IMR-90 (cell line): ENCODE data around the gene OR51T1. TPM values are rescaled to one million over a fixed set of nuclear protein-coding genes. Genes with fewer than 3 reads are reported as not detected.

ENCODE experiments used
- ATAC-seq: fragments of 200-7000 bp; cut with Tn5 transposase; 2 replicates; pipeline ENCODE4 v1.9.1; 2020; ENCODE audit warnings: low read depth, mild to moderate bottlenecking, moderate library complexity
- BruUV-seq: library from RNA; stranded (reverse); fragments of 400-500 nt; replicated peaks from 2 replicates; lab custom pipeline; 2021; lab: Mats Ljungman, UMichigan
- CTCF ChIA-PET: fragments of 300-600 bp; formaldehyde crosslinking; extraction: SDS; loops from one replicate; lab custom pipeline; 2021; ENCODE audit warnings: antibody characterized with exemption; lab: Yijun Ruan, JAX
- POLR2A ChIA-PET: fragments of 300-600 bp; sonication (Branson Sonifier 250); formaldehyde crosslinking; loops from one replicate; lab custom pipeline; 2022; ENCODE audit warnings: antibody characterized with exemption; ENCODE audit not compliant: unreplicated experiment; lab: Charles Lee
- DNase-seq: peaks from one replicate; pipeline ENCODE4 v3.0.0; 2013
- H2AFZ ChIP-seq: replicated peaks from 2 replicates; pipeline ENCODE3; 2013; ENCODE audit warnings: low read length, mild to moderate bottlenecking; ENCODE audit not compliant: poor library complexity
- H2AK5ac ChIP-seq: 2 replicates; pipeline ENCODE4 v1.6.1; 2013; ENCODE audit warnings: low read depth, low read length, inconsistent platforms
- H2AK9ac ChIP-seq: replicated peaks from 2 replicates; pipeline ENCODE3; 2013; ENCODE audit warnings: mild to moderate bottlenecking, low read depth, low read length, moderate library complexity; ENCODE audit not compliant: poor library complexity
- H2BK120ac ChIP-seq: 2 replicates; pipeline ENCODE4 v1.6.1; 2013; ENCODE audit warnings: low read depth, low read length, inconsistent platforms
- H2BK15ac ChIP-seq: 3 replicates; pipeline ENCODE4 v1.6.1; 2013; ENCODE audit warnings: low read depth, low read length, inconsistent platforms
- H2BK20ac ChIP-seq: 2 replicates; pipeline ENCODE4 v1.6.1; 2013; ENCODE audit warnings: low read depth, mild to moderate bottlenecking, inconsistent platforms, low read length, moderate library complexity
- H2BK5ac ChIP-seq: 2 replicates; pipeline ENCODE4 v1.6.1; 2013; ENCODE audit warnings: mild to moderate bottlenecking, low read depth, low read length, inconsistent platforms; ENCODE audit not compliant: poor library complexity, severe bottlenecking
- H3K14ac ChIP-seq: replicated peaks from 2 replicates; pipeline ENCODE4 v1.6.1; 2013; ENCODE audit warnings: low read depth, low read length, inconsistent platforms
- H3K18ac ChIP-seq: 2 replicates; pipeline ENCODE4 v1.6.1; 2013; ENCODE audit warnings: low read depth, low read length, control low read depth
- H3K23ac ChIP-seq: 2 replicates; pipeline ENCODE4 v1.6.1; 2013; ENCODE audit warnings: low read depth, low read length, inconsistent platforms
- H3K27ac ChIP-seq: 2 replicates; pipeline ENCODE4 v1.5.1; 2013; ENCODE audit warnings: mild to moderate bottlenecking, control low read depth, low read length; ENCODE audit not compliant: insufficient read depth
- H3K27me3 ChIP-seq: 2 replicates; pipeline ENCODE4 v1.6.1; 2013; ENCODE audit warnings: low read length; ENCODE audit not compliant: control insufficient read depth, insufficient read depth
- H3K36me3 ChIP-seq: 2 replicates; pipeline ENCODE4 v1.6.1; 2013; ENCODE audit warnings: low read length, mixed read lengths; ENCODE audit not compliant: control insufficient read depth, insufficient read depth
- H3K4ac ChIP-seq: 2 replicates; pipeline ENCODE4 v1.6.1; 2013; ENCODE audit warnings: low read depth, low read length, inconsistent platforms
- H3K4me1 ChIP-seq: 2 replicates; pipeline ENCODE4 v1.6.1; 2013; ENCODE audit warnings: low read length, mixed read lengths; ENCODE audit not compliant: control insufficient read depth, insufficient read depth
- H3K4me2 ChIP-seq: 2 replicates; pipeline ENCODE4 v1.6.1; 2013; ENCODE audit warnings: low read depth, mild to moderate bottlenecking, control low read depth, low read length, moderate library complexity
- H3K4me3 ChIP-seq: 2 replicates; pipeline ENCODE4 v1.5.1; 2013; ENCODE audit warnings: low read depth, mild to moderate bottlenecking, control low read depth, low read length, moderate library complexity; ENCODE audit not compliant: insufficient read depth
- H3K56ac ChIP-seq: 2 replicates; pipeline ENCODE4 v1.6.1; 2013; ENCODE audit warnings: low read length, inconsistent platforms; ENCODE audit not compliant: insufficient read depth; ENCODE audit errors: extremely low read depth
- H3K79me1 ChIP-seq, 2 experiments: 2 replicates each; pipeline ENCODE4 v1.6.1; 2013; ENCODE audit warnings: low read length in 2 of 2, inconsistent platforms in 1 of 2, low read depth in 1 of 2
- H3K9ac ChIP-seq: 2 replicates; pipeline ENCODE4 v1.6.1; 2013; ENCODE audit warnings: low read depth, low read length, control low read depth
- H3K9me1 ChIP-seq: 2 replicates; pipeline ENCODE4 v1.6.1; 2013; ENCODE audit warnings: low read length, inconsistent platforms; ENCODE audit not compliant: insufficient read depth
- H3K9me3 ChIP-seq: 2 replicates; pipeline ENCODE4 v1.6.1; 2013; ENCODE audit warnings: low read length; ENCODE audit not compliant: control insufficient read depth, insufficient read depth
- H4K20me1 ChIP-seq: 2 replicates; pipeline ENCODE4 v1.6.1; 2013; ENCODE audit warnings: low read length, inconsistent platforms; ENCODE audit not compliant: insufficient read depth
- H4K5ac ChIP-seq: 2 replicates; pipeline ENCODE4 v1.6.1; 2013; ENCODE audit warnings: mild to moderate bottlenecking, low read depth, low read length, control low read depth
- H4K8ac ChIP-seq, 2 experiments: 2 replicates each; pipeline ENCODE4 v1.6.1; 2013; ENCODE audit warnings: low read depth in 2 of 2, low read length in 2 of 2, control low read depth in 1 of 2, inconsistent platforms in 1 of 2
- H4K91ac ChIP-seq: 2 replicates; pipeline ENCODE4 v1.6.1; 2013; ENCODE audit warnings: low read depth, low read length, inconsistent platforms; ENCODE audit not compliant: insufficient read depth
- CEBPB ChIP-seq: IDR thresholded peaks from 2 replicates; pipeline ENCODE4 v1.6.1; 2012; ENCODE audit warnings: low read depth, low read length, improper control_type of control experiment
- NFE2L2 ChIP-seq: fragments of 150-350 bp; IDR thresholded peaks from 2 replicates; pipeline ENCODE4 v1.6.1; 2016; ENCODE audit warnings: low read depth, mild to moderate bottlenecking, low read length
- POLR2A ChIP-seq: IDR thresholded peaks from 2 replicates; pipeline ENCODE4 v1.6.1; 2012; ENCODE audit warnings: mild to moderate bottlenecking, low read depth, low read length
- WGBS, 2 experiments: methylation state at CpG; one replicate each; pipeline versions ENCODE4 v1.1.5 to v1.1.7; 2013; ENCODE audit warnings: missing lambda C conversion rate in 2 of 2; ENCODE audit not compliant: insufficient read length in 1 of 2; ENCODE audit errors: extremely low coverage in 2 of 2; 5-methylcytosine and 5-hydroxymethylcytosine counted together
- dilution Hi-C: fragments of 300-500 bp; cut with HindIII; formaldehyde crosslinking; loops from one replicate; pipeline ENCODE4 v1.14.3; 2018; ENCODE audit warnings: low sequenced_read_pairs; ENCODE audit not compliant: unreplicated experiment
- in situ Hi-C: fragments of 300-500 bp; cut with MboI; formaldehyde crosslinking; loops from 3 replicates; pipeline ENCODE4 v1.14.3; 2019; ENCODE audit warnings: low sequenced_read_pairs, inconsistent platforms, mixed read lengths
- intact Hi-C: fragments of 100-400 bp; cut with micrococcal nuclease; formaldehyde crosslinking; loops from 2 replicates; pipeline ENCODE4 v1.10.0; 2022
- polyA plus RNA-seq, 3 experiments: library from polyadenylated mRNA; depleted of rRNA; stranded (reverse); fragments of >200 nt; gene quantifications; 2 replicates each; pipeline ENCODE4 v1.2.3, GENCODE V29; 2012; ENCODE audit warnings: low replicate concordance in 1 of 3
- total RNA-seq: library from RNA; depleted of rRNA; stranded (reverse); fragments of >200 nt; gene quantifications from 2 replicates; pipeline ENCODE4 v1.2.3, GENCODE V29; 2012

The OR51T1 gene
- total and polyA plus RNA-seq, 2 of the 4 experiments (the other 2 are of a cell fraction): not detected

DNA sequence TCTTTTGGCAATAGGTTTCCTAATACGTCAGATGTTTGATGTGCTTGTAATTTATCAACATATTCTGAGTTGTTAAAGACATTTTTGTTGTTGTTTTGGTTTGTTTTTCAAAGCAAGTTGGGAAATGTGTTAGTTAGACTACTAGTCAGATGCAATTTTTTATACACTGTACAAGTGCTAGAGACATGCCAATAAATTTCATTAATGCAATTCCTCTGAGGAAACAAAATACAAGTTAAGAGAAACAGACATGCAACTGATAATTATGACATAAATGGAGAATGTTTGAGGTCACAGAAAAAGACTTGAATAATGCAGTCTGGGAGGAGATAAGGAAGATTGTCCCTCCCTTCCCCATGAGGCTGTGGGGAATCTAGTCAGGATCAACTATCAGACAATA is 5.9 kb downstream of the OR51T1 start:
- H3K4me1 ChIP-seq: no peaks in the 10 kb centered on the region; the same call in 1 of the 2 replicates
- no CpG with 5 or more reads among the region's 1 CpG for WGBS, 2 experiments
- no peak overlapping the region for H2BK15ac ChIP-seq
- no peak overlapping the region for H3K4me2 ChIP-seq
- no peak overlapping the region for H3K9ac ChIP-seq
- no peak overlapping the region for H2BK20ac ChIP-seq
- H4K20me1 ChIP-seq: no peaks in the 10 kb centered on the region
- no peaks in the 10 kb centered on the region for H3K27me3 ChIP-seq
- no peak overlapping the region for H3K4ac ChIP-seq
- no peaks in the 10 kb centered on the region for H3K9me3 ChIP-seq
- no peak overlapping the region for H2AFZ ChIP-seq
- ChIA-PET POLR2A (no interaction called here), CTCF (no interaction called here)
- TF ChIP-seq POLR2A: no peak
- TF ChIP-seq CEBPB: no peak
- no peak for TF ChIP-seq NFE2L2
- no peak overlapping the region for H4K91ac ChIP-seq
- no peak overlapping the region for H2BK5ac ChIP-seq
- dilution Hi-C loops: no loop called here
- ATAC-seq (no peak), DNase-seq (no peak)
- H2AK5ac ChIP-seq: no peak overlapping the region
- no peak overlapping the region for H3K56ac ChIP-seq
- no peaks in the 10 kb centered on the region for H3K79me1 ChIP-seq
- H3K14ac ChIP-seq: no peak overlapping the region
- no peaks in the 10 kb centered on the region for H3K36me3 ChIP-seq
- BruUV-seq: no TSS peak
- no peak overlapping the region for H3K27ac ChIP-seq
- intact Hi-C loops: no loop called here
- no peak overlapping the region for H4K5ac ChIP-seq
- H4K8ac ChIP-seq: no peak overlapping the region
- in situ Hi-C loops: no loop called here
- H3K23ac ChIP-seq: no peak overlapping the region
- no peaks in the 10 kb centered on the region for H3K9me1 ChIP-seq
- H2BK120ac ChIP-seq: no peak overlapping the region
- no peak overlapping the region for H2AK9ac ChIP-seq
- no peak overlapping the region for H3K18ac ChIP-seq
- no peak overlapping the region for H3K4me3 ChIP-seq
